HG02642 (cell line): Measurements from ENCODE around the gene CCDC107.

ENCODE experiments used
- ATAC-seq: cut with Tn5 transposase; IDR thresholded peaks from one replicate; pipeline ENCODE4 v1.9.1; 2021; ENCODE audit warnings: mild to moderate bottlenecking; ENCODE audit not compliant: unreplicated experiment, poor library complexity

CCDC107 gene

DNA sequence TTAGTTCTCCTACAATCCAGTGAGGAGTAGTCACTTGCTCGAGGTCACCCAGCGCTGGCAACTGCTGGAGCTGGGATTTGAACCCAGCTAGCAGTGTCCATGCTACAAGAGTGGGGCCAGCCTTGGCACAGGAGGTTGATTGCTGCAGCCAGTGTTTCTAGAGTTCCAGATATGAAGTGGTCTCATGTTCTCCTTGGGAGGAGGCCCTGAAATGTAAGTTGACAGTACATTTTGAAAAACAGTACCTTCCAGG, 802 bp downstream of the CCDC107 start:
- ATAC-seq, result no peak

DNA sequence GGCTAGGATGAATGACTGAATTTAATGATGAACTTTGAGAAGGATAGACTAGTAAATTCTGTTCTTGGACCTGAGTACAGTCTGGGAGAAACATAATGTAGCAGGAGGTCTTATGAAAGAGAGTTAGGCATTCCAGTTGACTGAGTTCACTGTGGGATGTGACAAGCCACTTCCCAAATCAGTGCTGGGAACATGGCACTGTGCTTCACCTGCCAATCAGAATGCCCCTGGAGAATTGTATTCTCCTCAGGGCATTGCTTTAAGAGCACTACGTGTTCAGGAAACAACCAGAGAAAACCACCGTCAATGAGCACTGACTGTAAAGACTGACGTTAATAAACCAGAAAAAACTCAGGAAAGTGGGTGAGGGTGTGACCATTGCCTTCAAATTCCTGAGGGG, 1.2 kb downstream of the CCDC107 start:
- no peak for ATAC-seq

DNA sequence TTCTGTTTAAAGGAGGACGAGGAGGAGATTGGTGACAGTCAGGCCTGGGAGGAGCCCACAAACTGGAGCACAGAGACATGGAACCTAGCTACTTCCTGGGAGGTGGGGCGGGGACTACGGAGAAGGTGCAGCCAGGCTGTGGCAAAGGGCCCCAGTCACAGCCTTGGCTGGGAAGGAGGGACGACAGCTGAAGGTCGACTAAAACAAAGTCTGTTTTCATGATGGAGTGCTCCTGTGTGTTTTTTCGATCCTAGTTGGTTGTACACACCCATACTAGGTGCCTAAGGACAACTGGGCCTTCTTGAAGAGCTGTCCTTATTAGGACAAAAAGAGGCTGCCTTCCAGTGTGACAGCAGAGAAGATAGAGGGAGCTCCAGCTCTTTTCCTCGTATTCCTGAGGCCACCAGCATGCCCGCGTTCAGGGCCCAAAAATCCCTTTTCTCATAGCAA, 2.9 kb downstream of the CCDC107 start:
- ATAC-seq, result no peak

DNA sequence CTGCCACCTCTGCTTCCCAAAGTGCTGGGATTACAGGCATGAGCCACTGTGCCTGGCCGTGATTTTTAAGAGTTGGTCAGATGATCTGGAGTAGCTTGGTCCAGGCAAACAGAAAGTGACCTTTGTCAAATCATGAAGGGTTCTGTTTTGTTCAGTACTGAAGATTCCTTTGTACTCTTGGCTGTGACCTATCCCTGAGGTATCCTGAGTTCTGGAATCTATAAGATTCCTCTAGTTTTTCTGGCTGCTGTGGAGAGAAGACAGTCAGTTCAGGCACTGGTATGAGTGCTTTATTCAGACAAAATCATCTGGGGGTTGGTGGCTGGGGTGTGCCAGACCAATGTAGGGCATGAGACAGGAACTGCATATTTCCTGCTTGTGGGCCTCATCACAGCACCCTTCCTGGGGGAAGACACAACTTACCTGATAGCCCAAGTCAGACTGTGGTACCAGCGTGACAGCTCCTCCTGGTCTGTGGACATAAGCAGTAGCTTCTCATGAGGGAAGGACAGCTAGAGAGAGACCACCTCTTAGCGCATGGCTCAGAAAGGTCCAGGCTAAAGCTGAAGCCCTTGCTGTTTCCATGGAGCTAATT, 3.8 kb downstream of the CCDC107 start:
- no peak for ATAC-seq

DNA sequence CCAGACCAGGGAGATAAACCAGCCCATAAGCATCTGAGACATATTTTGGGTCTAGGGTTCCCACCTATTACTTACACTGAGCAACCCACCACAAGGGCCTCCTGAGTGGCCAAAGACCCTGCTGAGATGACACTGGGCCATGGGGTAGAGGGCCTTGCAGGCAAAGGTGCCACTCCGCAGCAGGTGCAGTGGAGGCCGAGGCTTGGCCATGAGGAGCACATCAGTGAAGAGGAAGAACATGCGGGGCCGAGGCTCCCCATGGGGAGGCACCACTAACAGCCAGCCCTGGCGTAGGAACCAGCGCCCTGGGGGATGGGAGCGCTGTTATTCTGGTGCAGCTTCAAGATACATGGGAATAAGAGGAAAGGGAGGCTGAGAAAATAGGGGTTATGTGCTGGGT, 4.3 kb downstream of the CCDC107 start:
- no peak for ATAC-seq

DNA sequence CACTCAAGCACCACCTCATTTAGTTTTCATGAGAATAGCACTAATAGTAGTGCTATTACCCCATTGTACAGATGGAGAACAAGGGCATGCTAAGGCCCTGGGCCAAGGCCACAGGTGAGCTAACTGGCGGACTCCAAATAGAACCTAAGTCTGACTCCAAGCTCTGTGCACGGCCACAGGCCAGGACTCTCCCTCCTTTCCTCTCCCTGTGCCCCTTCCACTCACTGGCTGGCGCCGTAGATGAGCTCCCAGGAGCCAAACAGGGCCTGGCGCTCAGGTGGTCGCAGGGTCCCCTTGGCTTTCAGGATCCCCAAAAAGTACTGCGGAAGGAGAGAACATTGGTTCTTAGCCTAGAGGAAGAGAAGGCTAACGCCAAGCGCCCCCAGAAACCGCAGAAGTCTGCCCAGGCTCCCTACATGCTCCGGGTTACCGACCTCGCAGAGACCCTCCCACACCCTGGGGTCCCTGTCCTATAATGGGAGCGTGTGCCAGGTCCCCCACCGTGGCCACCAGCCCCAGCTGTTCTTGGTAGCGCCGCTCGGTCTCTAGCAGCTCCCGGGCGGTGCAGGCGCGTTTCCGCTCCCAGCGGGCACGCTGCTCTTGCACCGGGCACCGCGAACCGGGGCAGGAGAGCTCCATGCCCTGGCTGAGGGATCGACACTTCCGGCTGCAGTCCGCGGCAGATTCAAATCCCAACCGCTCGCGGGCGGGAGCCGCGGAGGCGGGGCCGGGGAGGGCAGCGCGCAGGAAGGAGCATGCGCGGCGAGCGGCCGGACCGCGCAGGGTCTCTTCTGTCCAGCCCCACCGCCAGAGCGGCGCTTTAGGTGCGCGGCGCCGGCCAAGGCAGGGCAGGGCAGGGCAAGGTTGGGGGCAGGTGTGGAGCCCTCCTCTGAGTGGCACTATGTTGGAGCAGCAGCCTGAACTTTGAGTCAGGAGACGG, 6.7 kb downstream of the CCDC107 start, which contains the start of gene ARHGEF39:
Gene ARHGEF39 (minus strand): TSS at position 665 of the 940 bp plus-strand sequence. CDS start 26 bp downstream, at position 639.
- peak; percentile 81 for ATAC-seq

DNA sequence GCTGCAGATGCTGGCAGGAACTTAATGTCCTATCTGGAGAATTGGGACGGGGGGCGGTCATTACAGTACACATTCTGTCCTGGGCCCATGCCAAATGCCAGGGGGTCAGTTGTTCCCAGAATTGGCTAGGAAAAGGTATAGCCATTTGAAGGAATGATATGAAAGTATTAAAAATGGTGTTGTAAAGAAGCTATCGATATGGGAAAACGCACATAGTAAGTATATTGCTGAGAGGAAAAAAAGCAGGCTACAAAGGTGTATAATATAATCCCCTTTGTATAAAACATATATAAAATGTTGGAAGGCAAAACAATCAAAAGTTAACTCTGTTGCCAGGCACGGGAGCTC, 7.4 kb downstream of the CCDC107 start:
- no peak for ATAC-seq

DNA sequence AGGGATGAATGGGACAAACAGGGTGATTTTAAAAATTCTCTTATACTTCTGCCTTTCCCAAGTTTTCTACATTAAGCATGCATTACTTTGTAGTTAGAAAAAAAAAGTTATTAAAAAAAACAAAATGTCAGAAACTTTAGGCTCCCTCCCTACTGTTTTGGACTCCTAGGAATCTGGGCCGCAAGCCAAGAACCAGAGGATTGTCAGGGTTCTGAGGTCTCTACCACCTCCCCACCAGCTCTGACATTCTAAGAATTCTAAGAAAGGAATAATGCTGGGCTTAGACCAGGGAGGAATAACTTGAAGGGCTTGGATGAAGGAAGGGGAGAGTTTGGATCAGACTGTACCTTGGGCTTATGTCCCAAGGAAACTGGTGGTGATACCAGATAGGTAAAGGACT, 8.0 kb downstream of the CCDC107 start:
- ATAC-seq, result no peak

DNA sequence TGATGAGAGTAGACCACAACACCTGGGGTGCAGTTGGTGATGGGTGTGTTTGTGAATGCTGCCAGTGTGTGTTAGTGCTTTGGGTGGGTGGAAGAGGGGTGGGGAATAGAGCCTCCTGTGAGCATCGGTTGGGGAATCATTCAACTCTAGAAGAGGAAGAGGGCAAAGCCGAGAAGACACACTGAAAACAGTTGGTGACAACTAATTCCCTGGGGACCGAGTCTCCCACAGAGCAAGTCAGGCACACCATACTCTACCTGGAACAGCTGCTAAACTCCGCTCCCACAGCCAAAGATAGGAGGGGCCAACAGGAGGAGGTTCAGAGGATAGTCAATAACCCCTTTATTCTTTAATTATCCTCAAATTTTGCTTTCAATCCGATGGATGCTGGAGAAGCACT, 8.5 kb downstream of the CCDC107 start:
- no peak for ATAC-seq

DNA sequence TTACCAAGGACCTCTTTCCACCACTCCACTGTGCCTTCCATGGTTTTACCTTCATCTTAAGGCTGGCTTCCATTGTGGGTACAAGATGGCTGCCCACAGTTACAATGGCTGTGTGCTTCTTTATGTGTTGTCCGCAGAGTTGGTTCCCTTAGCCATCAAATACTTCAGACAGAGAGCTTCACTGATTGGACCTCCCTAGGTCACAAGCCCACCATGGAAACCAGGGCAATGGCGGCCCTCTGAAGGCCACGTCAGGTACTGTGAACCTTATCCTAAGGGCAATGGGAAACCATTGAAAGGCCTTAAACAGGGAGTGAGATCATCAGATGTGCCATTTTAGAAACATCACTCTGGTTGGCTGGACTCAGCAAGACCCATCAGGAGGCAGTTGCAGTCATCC, 9.8 kb downstream of the CCDC107 start:
- ATAC-seq, result no peak

DNA sequence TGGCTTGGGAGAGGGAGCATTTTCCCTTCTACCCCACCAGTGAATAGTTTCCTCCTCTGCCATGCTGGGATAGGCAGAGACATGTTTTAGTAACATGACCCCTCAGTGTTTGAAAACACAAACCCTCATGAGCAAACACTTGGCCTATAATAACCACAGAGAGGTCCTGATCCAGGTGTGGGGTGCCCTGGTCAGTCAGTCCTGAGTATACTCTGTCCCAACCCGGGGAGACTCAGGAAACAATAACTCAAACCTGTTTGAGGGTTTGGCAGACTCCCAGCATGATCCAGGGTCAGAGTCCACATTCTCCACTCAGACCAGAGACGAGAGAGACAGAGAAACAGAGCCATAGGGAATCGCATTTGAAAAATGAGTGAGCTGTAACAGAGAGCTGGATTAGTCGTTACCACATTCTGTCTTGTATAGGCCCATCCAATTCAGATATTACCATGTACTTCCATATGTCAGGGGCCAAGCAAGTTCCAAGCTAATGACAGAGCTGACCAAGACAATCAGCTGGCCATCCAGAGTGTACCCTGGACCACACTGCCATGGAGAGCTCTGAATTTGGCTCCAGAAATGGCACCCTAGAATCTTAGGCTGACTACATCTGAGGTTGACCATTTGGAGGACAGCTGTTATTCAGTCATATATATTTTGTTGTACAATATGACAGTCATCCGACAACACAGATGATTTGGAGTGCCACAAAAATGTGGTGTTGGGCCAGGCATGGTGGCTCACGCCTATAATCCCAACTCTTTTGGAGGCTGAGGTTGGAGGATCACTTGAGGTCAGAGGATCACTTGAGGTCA, 11.4 kb downstream of the CCDC107 start:
- no peak for ATAC-seq

DNA sequence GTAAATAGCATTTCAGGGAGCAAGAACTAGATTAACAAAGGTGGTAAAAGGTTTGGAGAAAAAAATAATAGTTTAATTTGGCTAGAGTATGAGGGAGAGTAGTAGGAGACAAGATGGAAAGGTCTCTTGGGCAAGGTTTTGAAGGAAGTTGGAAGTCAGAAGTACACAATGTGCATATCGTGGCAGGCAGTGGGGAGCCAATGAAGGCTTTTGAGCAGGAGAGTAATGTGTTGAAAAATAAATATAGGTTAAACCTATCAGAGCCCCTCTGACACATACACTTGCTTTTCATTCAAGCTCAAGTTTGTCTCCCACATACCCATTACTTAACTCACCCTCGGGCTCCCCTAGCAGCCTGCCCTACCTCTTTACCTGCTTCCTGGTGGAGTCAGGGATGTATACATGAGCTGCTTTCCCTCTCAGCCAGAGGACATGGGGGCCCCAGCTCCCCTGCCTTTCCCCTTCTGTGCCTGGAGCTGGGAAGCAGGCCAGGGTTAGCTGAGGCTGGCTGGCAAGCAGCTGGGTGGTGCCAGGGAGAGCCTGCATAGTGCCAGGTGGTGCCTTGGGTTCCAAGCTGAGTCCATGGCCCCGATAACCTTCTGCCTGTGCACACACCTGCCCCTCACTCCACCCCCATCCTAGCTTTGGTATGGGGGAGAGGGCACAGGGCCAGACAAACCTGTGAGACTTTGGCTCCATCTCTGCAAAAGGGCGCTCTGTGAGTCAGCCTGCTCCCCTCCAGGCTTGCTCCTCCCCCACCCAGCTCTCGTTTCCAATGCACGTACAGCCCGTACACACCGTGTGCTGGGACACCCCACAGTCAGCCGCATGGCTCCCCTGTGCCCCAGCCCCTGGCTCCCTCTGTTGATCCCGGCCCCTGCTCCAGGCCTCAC, 15.3 kb downstream of the CCDC107 start, which contains the start of gene CA9:
Gene CA9 (plus strand): TSS at position 797 of the 893 bp plus-strand sequence. CDS start 32 bp downstream, at position 829.
- ATAC-seq, result no peak

DNA sequence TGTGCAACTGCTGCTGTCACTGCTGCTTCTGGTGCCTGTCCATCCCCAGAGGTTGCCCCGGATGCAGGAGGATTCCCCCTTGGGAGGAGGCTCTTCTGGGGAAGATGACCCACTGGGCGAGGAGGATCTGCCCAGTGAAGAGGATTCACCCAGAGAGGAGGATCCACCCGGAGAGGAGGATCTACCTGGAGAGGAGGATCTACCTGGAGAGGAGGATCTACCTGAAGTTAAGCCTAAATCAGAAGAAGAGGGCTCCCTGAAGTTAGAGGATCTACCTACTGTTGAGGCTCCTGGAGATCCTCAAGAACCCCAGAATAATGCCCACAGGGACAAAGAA, 15.9 kb downstream of the CCDC107 start:
- ATAC-seq, result no peak

DNA sequence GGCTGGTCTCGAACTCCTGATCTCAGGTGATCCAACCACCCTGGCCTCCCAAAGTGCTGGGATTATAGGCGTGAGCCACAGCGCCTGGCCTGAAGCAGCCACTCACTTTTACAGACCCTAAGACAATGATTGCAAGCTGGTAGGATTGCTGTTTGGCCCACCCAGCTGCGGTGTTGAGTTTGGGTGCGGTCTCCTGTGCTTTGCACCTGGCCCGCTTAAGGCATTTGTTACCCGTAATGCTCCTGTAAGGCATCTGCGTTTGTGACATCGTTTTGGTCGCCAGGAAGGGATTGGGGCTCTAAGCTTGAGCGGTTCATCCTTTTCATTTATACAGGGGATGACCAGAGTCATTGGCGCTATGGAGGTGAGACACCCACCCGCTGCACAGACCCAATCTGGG, 17.1 kb downstream of the CCDC107 start:
- ATAC-seq, result no peak

DNA sequence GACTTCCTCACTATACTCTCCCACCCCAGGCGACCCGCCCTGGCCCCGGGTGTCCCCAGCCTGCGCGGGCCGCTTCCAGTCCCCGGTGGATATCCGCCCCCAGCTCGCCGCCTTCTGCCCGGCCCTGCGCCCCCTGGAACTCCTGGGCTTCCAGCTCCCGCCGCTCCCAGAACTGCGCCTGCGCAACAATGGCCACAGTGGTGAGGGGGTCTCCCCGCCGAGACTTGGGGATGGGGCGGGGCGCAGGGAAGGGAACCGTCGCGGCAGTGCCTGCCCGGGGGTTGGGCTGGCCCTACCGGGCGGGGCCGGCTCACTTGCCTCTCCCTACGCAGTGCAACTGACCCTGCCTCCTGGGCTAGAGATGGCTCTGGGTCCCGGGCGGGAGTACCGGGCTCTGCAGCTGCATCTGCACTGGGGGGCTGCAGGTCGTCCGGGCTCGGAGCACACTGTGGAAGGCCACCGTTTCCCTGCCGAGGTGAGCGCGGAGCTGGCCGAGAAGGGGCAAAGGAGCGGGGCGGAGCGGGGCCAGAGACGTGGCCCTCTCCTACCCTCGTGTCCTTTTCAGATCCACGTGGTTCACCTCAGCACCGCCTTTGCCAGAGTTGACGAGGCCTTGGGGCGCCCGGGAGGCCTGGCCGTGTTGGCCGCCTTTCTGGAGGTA, 17.8 kb downstream of the CCDC107 start:
- ATAC-seq, result no peak

DNA sequence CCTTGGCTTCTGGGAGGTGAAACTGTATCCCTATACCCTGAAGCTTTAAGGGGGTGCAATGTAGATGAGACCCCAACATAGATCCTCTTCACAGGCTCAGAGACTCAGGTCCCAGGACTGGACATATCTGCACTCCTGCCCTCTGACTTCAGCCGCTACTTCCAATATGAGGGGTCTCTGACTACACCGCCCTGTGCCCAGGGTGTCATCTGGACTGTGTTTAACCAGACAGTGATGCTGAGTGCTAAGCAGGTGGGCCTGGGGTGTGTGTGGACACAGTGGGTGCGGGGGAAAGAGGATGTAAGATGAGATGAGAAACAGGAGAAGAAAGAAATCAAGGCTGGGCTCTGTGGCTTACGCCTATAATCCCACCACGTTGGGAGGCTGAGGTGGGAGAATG, 21.0 kb downstream of the CCDC107 start:
- ATAC-seq, result no peak

DNA sequence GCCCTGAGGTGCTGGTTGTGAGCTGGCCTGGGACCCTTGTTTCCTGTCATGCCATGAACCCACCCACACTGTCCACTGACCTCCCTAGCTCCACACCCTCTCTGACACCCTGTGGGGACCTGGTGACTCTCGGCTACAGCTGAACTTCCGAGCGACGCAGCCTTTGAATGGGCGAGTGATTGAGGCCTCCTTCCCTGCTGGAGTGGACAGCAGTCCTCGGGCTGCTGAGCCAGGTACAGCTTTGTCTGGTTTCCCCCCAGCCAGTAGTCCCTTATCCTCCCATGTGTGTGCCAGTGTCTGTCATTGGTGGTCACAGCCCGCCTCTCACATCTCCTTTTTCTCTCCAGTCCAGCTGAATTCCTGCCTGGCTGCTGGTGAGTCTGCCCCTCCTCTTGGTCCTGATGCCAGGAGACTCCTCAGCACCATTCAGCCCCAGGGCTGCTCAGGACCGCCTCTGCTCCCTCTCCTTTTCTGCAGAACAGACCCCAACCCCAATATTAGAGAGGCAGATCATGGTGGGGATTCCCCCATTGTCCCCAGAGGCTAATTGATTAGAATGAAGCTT, 21.8 kb downstream of the CCDC107 start:
- ATAC-seq, result no peak

DNA sequence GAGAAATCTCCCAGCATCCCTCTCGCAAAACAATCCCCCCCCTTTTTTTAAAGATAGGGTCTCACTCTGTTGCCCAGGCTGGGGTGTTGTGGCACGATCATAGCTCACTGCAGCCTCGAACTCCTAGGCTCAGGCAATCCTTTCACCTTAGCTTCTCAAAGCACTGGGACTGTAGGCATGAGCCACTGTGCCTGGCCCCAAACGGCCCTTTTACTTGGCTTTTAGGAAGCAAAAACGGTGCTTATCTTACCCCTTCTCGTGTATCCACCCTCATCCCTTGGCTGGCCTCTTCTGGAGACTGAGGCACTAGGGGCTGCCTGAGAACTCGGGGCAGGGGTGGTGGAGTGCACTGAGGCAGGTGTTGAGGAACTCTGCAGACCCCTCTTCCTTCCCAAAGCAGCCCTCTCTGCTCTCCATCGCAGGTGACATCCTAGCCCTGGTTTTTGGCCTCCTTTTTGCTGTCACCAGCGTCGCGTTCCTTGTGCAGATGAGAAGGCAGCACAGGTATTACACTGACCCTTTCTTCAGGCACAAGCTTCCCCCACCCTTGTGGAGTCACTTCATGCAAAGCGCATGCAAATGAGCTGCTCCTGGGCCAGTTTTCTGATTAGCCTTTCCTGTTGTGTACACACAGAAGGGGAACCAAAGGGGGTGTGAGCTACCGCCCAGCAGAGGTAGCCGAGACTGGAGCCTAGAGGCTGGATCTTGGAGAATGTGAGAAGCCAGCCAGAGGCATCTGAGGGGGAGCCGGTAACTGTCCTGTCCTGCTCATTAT, 22.4 kb downstream of the CCDC107 start:
- ATAC-seq, result no peak
